ENCODE data around the gene IRF3. TPM values are rescaled to one million over a fixed set of nuclear protein-coding genes. Genes with fewer than 3 reads are reported as not detected.

IRF3 gene, protein sequence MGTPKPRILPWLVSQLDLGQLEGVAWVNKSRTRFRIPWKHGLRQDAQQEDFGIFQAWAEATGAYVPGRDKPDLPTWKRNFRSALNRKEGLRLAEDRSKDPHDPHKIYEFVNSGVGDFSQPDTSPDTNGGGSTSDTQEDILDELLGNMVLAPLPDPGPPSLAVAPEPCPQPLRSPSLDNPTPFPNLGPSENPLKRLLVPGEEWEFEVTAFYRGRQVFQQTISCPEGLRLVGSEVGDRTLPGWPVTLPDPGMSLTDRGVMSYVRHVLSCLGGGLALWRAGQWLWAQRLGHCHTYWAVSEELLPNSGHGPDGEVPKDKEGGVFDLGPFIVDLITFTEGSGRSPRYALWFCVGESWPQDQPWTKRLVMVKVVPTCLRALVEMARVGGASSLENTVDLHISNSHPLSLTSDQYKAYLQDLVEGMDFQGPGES
- total RNA-seq (2022), result 65.6 and 82.2 TPM in 2 replicates
- Bru-seq, nascent RNA, result percentile 64 among the genes with signal in this experiment
- BruChase-seq, experiment 1, labeled RNA remaining after a 6-hour chase, result percentile 80 among the genes with signal in this experiment
- percentile 75 among the genes with signal in this experiment for BruChase-seq, experiment 2, labeled RNA remaining after a 2-hour chase
- long read RNA-seq, transcript IRF3-203 (8 exons, 1,613 nt), result major isoform, 18 of 60 reads
- long read RNA-seq, partial matches to known transcripts, result 1 of 60 reads
- long read RNA-seq, other reads (novel, unspliced or antisense), result 28 of 60 reads

DNA sequence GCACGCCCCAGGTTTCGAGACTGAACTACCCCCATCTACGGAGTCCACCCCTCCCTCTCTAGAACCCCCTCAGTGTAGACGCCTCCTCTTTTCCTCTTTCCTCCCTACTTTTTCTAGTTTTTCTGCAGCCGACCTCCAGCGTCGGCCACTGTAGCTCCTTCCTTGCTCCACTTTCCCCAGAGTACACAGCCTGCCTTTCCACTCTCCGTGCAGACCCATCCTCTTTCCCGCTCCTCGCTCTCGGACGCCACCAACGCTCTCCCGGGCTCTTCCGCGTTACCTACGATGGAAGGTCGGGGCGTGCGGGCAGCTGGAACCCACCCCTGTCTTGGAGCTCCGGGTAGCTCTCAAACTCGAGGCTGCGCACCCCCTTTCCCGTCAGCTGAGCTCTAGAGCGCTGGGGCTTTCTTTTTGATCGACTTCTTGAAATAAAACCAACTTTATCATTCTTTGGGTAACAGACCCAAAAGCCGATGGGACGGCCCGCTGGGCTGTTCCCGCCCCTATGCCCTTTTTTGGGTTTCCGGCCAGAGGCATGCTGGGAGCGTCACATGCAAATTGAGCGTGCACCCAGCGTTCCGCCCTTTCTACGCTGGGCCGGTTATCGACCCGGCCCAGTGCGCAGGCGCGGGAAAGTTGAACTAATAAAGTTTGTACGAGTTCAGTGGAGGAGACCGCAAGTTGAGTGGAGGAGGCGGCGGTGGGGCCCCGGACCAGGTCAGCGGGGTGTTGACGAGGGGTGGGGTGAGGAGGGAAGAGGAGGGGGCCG lies at the start of gene IRF3, which contains the start of gene BCL2L12:
IRF3 (minus strand) TSS at position 507 of the 769 bp plus-strand sequence. CDS start 1,019 bp downstream, outside the sequence.
BCL2L12 (plus strand) TSS at position 583 of the 769 bp plus-strand sequence. CDS start 760 bp downstream, outside the sequence.
- peak within 1 kb of the TSS; percentile 91 for H3K4me3 Mint-ChIP-seq (ENCODE audit: unreplicated experiment)
- peaks cover 17% of the 10 kb centered on the region for H3K4me1 Mint-ChIP-seq (ENCODE audit: insufficient read depth, unreplicated experiment)
- ChIA-PET POLR2A (interaction anchor here (0.6 to 11.4 kb wide), 23 partner anchors 10 to 1031 kb away, joined by 3 to 167 read pairs (median 5); partner anchors contain the start of genes AKT1S1, ALDH16A1, AP2A1 and NOSIP), CTCF (interaction anchor here (0.6 to 1.7 kb wide), 4 partner anchors 10 to 131 kb away, joined by 3 to 5 read pairs (median 3); no protein-coding TSS in a partner anchor)
- no peaks in the 10 kb centered on the region for H3K9me3 Mint-ChIP-seq (ENCODE audit: unreplicated experiment)
- peaks cover 33% of the 10 kb centered on the region for H3K36me3 Mint-ChIP-seq (ENCODE audit: insufficient read depth, unreplicated experiment)
- TF ChIP-seq, protein P1, sequence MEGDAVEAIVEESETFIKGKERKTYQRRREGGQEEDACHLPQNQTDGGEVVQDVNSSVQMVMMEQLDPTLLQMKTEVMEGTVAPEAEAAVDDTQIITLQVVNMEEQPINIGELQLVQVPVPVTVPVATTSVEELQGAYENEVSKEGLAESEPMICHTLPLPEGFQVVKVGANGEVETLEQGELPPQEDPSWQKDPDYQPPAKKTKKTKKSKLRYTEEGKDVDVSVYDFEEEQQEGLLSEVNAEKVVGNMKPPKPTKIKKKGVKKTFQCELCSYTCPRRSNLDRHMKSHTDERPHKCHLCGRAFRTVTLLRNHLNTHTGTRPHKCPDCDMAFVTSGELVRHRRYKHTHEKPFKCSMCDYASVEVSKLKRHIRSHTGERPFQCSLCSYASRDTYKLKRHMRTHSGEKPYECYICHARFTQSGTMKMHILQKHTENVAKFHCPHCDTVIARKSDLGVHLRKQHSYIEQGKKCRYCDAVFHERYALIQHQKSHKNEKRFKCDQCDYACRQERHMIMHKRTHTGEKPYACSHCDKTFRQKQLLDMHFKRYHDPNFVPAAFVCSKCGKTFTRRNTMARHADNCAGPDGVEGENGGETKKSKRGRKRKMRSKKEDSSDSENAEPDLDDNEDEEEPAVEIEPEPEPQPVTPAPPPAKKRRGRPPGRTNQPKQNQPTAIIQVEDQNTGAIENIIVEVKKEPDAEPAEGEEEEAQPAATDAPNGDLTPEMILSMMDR (IDR thresholded peaks at IDR 0.05; ENCODE audit: unreplicated experiment), result no peak
- no TSS peak for BruUV-seq (replicated peaks)
- peak within 1 kb of the TSS; percentile 91 for H3K27ac Mint-ChIP-seq (ENCODE audit: low read depth, unreplicated experiment)
- intact Hi-C loops (cut with micrococcal nuclease), result loop anchor here (1.0 kb wide), 1 partner anchor 23 kb away; the partner anchor contains the start of gene SCAF1
- peak; percentile 98 for DNase-seq (ENCODE audit: unreplicated experiment)
- no peaks in the 10 kb centered on the region for H3K27me3 Mint-ChIP-seq (ENCODE audit: insufficient read depth, unreplicated experiment)

DNA sequence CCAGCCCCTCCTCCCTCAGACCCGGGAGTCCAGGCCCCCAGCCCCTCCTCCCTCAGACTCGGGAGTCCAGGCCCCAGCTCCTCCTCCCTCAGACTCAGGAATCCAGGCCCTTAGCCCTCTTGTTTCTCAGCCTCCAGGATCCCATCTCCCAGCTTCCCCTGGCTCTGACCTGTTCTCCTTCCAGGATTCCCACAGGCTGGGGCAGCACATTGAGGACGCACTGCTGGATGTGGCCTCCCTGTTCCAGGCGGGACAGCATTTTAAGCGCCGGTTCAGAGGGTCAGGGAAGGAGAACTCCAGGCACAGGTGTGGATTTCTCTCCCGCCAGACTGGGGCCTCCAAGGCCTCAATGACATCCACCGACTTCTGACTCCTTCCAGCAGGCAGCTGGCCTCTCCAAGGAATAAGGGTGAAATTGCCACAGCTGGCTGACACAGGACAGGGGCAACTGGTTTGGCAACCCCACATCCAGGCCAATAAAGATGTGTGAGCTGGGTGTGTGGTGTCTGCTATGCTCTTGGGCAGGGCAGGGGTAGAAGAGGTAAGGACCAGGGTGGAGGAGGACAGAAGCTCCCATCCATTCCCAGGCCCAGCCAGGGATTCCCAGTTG lies 47.7 kb upstream of the IRF3 start:
- CTCF ChIA-PET, result interaction anchor here (0.6 kb wide), 1 partner anchor 1085 kb away, joined by 3 read pairs; no protein-coding TSS in a partner anchor
- Mint-ChIP-seq H3K4me3 (ENCODE audit: unreplicated experiment) (no peak overlapping the region), H3K4me1 (ENCODE audit: insufficient read depth, unreplicated experiment) (no peaks in the 10 kb centered on the region)

DNA sequence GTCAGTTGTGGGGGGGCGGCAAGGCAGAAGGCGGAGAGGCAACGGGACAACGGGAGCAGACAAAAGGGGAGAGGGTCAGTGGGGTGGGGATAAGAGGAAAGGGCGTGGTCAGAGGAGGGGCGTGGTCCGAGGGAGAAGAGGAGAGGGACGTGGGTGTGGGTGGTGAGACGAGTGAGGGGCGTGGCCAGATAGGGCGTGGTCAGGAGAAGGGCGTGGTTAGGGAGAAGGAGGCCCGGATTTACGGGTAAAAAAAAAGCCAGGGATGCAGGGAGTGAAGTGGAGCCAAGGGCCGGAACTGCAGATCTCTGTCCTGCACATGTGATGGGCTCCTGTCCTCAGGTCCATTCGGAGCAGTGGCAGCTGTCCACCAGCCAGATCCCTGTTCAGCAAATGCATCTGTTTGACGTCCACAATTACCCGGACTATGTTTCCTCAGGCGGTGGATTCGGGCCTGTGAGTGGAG lies 46.8 kb upstream of the IRF3 start:
- H3K4me1 Mint-ChIP-seq (ENCODE audit: insufficient read depth, unreplicated experiment), result no peaks in the 10 kb centered on the region
- peaks cover 15% of the 10 kb centered on the region for H3K9me3 Mint-ChIP-seq (ENCODE audit: unreplicated experiment)
- POLR2A ChIA-PET, result no interaction called here
- DNase-seq (ENCODE audit: unreplicated experiment), result peak; percentile 84
- intact Hi-C loops (cut with micrococcal nuclease), result no loop called here
- no peak overlapping the region for H3K27ac Mint-ChIP-seq (ENCODE audit: low read depth, unreplicated experiment)
- H3K36me3 Mint-ChIP-seq (ENCODE audit: insufficient read depth, unreplicated experiment), result no peaks in the 10 kb centered on the region
- H3K27me3 Mint-ChIP-seq (ENCODE audit: insufficient read depth, unreplicated experiment), result no peaks in the 10 kb centered on the region
- no TSS peak for BruUV-seq (replicated peaks)
- CTCF ChIA-PET, result interaction anchor here (0.6 kb wide), 1 partner anchor 36 kb away, joined by 3 read pairs; no protein-coding TSS in a partner anchor
- no peak overlapping the region for H3K4me3 Mint-ChIP-seq (ENCODE audit: unreplicated experiment)
- TF ChIP-seq, protein P1 (IDR thresholded peaks at IDR 0.05; ENCODE audit: unreplicated experiment), result no peak

More for the DNA sequence above, 47.7 kb upstream of the IRF3 start:
- H3K9me3 Mint-ChIP-seq (ENCODE audit: unreplicated experiment), result peaks cover 15% of the 10 kb centered on the region
- no peaks in the 10 kb centered on the region for H3K36me3 Mint-ChIP-seq (ENCODE audit: insufficient read depth, unreplicated experiment)
- BruUV-seq (replicated peaks), result no TSS peak
- TF ChIP-seq, protein P1 (IDR thresholded peaks at IDR 0.05; ENCODE audit: unreplicated experiment), result no peak
- no peaks in the 10 kb centered on the region for H3K27me3 Mint-ChIP-seq (ENCODE audit: insufficient read depth, unreplicated experiment)
- POLR2A ChIA-PET, result interaction anchor here (0.6 kb wide), 1 partner anchor 53 kb away, joined by 3 read pairs; no protein-coding TSS in a partner anchor
- DNase-seq (ENCODE audit: unreplicated experiment), result no peak
- H3K27ac Mint-ChIP-seq (ENCODE audit: low read depth, unreplicated experiment), result no peak overlapping the region
- intact Hi-C loops (cut with micrococcal nuclease), result no loop called here
